Vagina (tissue), 2 donors: ENCODE results near the gene CDH13.

Source experiments
- CTCF ChIP-seq, 3 experiments: fragments of 450-650 bp in 2 of 3; fragments of 200-600 bp in 1 of 3; sonication (generic) in 1 of 3; IDR thresholded peaks; one replicate each; pipeline ENCODE4 v1.5.1; 2017 to 2019; ENCODE audit warnings: antibody characterized with exemption in 3 of 3, mild to moderate bottlenecking in 2 of 3, moderate library complexity in 2 of 3
- POLR2AphosphoS5 ChIP-seq, 2 donors: sonication (generic); formaldehyde crosslinking; IDR thresholded peaks; one replicate each; pipeline ENCODE4 v1.9.0; 2017; ENCODE audit warnings: antibody characterized with exemption in 2 of 2, mild to moderate bottlenecking in 2 of 2, low read depth in 1 of 2; ENCODE audit not compliant: insufficient read depth in 1 of 2

GRCh38 chr16:82772215-82772614 is 145.4 kb downstream of the CDH13 start:
- no peak for TF ChIP-seq CTCF (IDR thresholded peaks at IDR 0.05)
- TF ChIP-seq POLR2AphosphoS5 (IDR thresholded peaks at IDR 0.05; ENCODE audit: insufficient read depth in 1 of 2, low read depth in 1 of 2), result no peak
